ENCODE results near the gene CAMTA1.

- no peak for TF ChIP-seq CTCF (conservative IDR thresholded peaks at IDR 0.05; ENCODE audit: low read depth, low read length)
- TF ChIP-seq EZH2 (IDR thresholded peaks at IDR 0.05; ENCODE audit: borderline replicate concordance, low read depth, low read length, poor library complexity, severe bottlenecking) = no peak
Observed at GRCh38 chr1:7382971-7383370, 597.7 kb downstream of the CAMTA1 start.

Measured in A673 (cell line).